ENCODE measurements around the gene SRF. TPM values are rescaled to one million over a fixed set of nuclear protein-coding genes. Genes with fewer than 3 reads are reported as not detected.
A peak's percentile ranks its signal among the peaks of the same experiment; 100 is the strongest.

SRF gene
- total and polyA plus RNA-seq, 4 donors, result 2.0 to 11.7 (median 7.1) TPM

- no peaks in the 10 kb centered on the region for H3K9me3 ChIP-seq (ENCODE audit: control insufficient read depth in 4 of 4, low read length in 3 of 4)
- 95% methylated on average over 11 of the region's 11 CpGs for WGBS
- H3K27ac ChIP-seq (ENCODE audit: low read depth in 1 of 2, low read length in 2 of 2), result peak overlapping the region; percentile 3 to 37
- TF ChIP-seq FOXA2 (IDR thresholded peaks at IDR 0.05) (no peak), RXRA (IDR thresholded peaks at IDR 0.05) (no peak), FOXA1 (IDR thresholded peaks at IDR 0.05) (no peak), HNF4G (IDR thresholded peaks at IDR 0.05) (no peak), HNF4A (conservative IDR thresholded peaks at IDR 0.05) (no peak), TAF1 (conservative IDR thresholded peaks at IDR 0.05) (no peak), GABPA (IDR thresholded peaks at IDR 0.05 in 1 of 2, conservative IDR thresholded peaks at IDR 0.05 in 1 of 2) (no peak), SP1 (IDR thresholded peaks at IDR 0.05) (no peak), NR2F2 (IDR thresholded peaks at IDR 0.05) (no peak)
- TF ChIP-seq, protein P1, sequence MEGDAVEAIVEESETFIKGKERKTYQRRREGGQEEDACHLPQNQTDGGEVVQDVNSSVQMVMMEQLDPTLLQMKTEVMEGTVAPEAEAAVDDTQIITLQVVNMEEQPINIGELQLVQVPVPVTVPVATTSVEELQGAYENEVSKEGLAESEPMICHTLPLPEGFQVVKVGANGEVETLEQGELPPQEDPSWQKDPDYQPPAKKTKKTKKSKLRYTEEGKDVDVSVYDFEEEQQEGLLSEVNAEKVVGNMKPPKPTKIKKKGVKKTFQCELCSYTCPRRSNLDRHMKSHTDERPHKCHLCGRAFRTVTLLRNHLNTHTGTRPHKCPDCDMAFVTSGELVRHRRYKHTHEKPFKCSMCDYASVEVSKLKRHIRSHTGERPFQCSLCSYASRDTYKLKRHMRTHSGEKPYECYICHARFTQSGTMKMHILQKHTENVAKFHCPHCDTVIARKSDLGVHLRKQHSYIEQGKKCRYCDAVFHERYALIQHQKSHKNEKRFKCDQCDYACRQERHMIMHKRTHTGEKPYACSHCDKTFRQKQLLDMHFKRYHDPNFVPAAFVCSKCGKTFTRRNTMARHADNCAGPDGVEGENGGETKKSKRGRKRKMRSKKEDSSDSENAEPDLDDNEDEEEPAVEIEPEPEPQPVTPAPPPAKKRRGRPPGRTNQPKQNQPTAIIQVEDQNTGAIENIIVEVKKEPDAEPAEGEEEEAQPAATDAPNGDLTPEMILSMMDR (IDR thresholded peaks at IDR 0.05; ENCODE audit: low read depth, low read length, missing input control), result no peak
- TF ChIP-seq, protein P2, sequence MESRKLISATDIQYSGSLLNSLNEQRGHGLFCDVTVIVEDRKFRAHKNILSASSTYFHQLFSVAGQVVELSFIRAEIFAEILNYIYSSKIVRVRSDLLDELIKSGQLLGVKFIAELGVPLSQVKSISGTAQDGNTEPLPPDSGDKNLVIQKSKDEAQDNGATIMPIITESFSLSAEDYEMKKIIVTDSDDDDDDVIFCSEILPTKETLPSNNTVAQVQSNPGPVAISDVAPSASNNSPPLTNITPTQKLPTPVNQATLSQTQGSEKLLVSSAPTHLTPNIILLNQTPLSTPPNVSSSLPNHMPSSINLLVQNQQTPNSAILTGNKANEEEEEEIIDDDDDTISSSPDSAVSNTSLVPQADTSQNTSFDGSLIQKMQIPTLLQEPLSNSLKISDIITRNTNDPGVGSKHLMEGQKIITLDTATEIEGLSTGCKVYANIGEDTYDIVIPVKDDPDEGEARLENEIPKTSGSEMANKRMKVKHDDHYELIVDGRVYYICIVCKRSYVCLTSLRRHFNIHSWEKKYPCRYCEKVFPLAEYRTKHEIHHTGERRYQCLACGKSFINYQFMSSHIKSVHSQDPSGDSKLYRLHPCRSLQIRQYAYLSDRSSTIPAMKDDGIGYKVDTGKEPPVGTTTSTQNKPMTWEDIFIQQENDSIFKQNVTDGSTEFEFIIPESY (IDR thresholded peaks at IDR 0.05), result no peak
- H3K4me3 ChIP-seq (ENCODE audit: low read depth in 1 of 3, low read length in 3 of 3), result no peak overlapping the region
- peaks cover 18 to 38% (median 34%) of the 10 kb centered on the region in 4 donors for H3K36me3 ChIP-seq (ENCODE audit: control insufficient read depth in 4 of 4, insufficient read depth in 3 of 4, low read depth in 1 of 4, low read length in 3 of 4)
- H3K9ac ChIP-seq (ENCODE audit: low read depth in 1 of 2, low read length in 2 of 2), result no peak overlapping the region
- H3K4me1 ChIP-seq (ENCODE audit: control insufficient read depth in 4 of 4, insufficient read depth in 4 of 4, low read length in 3 of 4), result peaks cover 3 to 26% (median 18%) of the 10 kb centered on the region in 4 donors
- no peak for DNase-seq (ENCODE audit: low spot score)
- H3K27me3 ChIP-seq (ENCODE audit: control insufficient read depth in 4 of 4, insufficient read depth in 4 of 4, low read length in 3 of 4), result no peaks in the 10 kb centered on the region
Observed at GRCh38 chr6:43175676-43176422, 4.8 kb downstream of the SRF start.

DNA sequence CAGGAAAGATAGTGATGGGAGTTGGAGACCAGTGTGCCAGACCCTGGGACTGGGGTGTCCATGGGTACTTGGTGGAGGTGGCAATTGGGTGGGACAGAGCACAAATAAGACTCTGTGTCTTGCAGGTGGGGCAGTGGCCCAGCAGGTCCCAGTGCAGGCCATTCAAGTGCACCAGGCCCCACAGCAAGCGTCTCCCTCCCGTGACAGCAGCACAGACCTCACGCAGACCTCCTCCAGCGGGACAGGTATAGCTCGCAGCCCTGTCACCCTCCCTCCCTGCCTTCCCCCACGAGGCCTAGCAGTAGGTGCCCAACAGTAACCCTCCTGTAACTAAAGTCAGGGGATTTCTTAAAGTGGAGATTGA, 5.3 kb downstream of the SRF start:
- H3K27me3 ChIP-seq (ENCODE audit: control insufficient read depth in 4 of 4, insufficient read depth in 4 of 4, low read length in 3 of 4), result no peaks in the 10 kb centered on the region
- DNase-seq (ENCODE audit: low spot score), result no peak
- no peak overlapping the region for H3K9ac ChIP-seq (ENCODE audit: low read depth in 1 of 2, low read length in 2 of 2)
- no peak overlapping the region for H3K4me3 ChIP-seq (ENCODE audit: low read depth in 1 of 3, low read length in 3 of 3)
- H3K9me3 ChIP-seq (ENCODE audit: control insufficient read depth in 4 of 4, low read length in 3 of 4), result no peaks in the 10 kb centered on the region
- H3K4me1 ChIP-seq (ENCODE audit: control insufficient read depth in 4 of 4, insufficient read depth in 4 of 4, low read length in 3 of 4), result peaks cover 3 to 27% (median 19%) of the 10 kb centered on the region in 4 donors
- 98% methylated on average over 6 of the region's 6 CpGs for WGBS
- TF ChIP-seq NR2F2 (IDR thresholded peaks at IDR 0.05), result no peak
- TF ChIP-seq FOXA1 (IDR thresholded peaks at IDR 0.05), result no peak
- no peak for TF ChIP-seq HNF4G (IDR thresholded peaks at IDR 0.05)
- no peak for TF ChIP-seq RAD21 (IDR thresholded peaks at IDR 0.05)
- TF ChIP-seq TAF1 (conservative IDR thresholded peaks at IDR 0.05), result no peak
- H3K27ac ChIP-seq (ENCODE audit: low read depth in 1 of 2, low read length in 2 of 2), result peak overlapping the region; percentile 3 to 37
- peaks cover 18 to 38% (median 34%) of the 10 kb centered on the region in 4 donors for H3K36me3 ChIP-seq (ENCODE audit: control insufficient read depth in 4 of 4, insufficient read depth in 3 of 4, low read depth in 1 of 4, low read length in 3 of 4)

GRCh38 chr6:43178150-43178549, 7.1 kb downstream of the SRF start:
- peaks cover 3 to 31% (median 25%) of the 10 kb centered on the region in 4 donors for H3K4me1 ChIP-seq (ENCODE audit: control insufficient read depth in 4 of 4, insufficient read depth in 4 of 4, low read length in 3 of 4)
- no peak for DNase-seq (ENCODE audit: low spot score)
- no peak overlapping the region for H3K9ac ChIP-seq (ENCODE audit: low read depth in 1 of 2, low read length in 2 of 2)
- H3K4me3 ChIP-seq (ENCODE audit: low read depth in 1 of 3, low read length in 3 of 3), result no peak overlapping the region
- H3K27me3 ChIP-seq (ENCODE audit: control insufficient read depth in 4 of 4, insufficient read depth in 4 of 4, low read length in 3 of 4), result no peaks in the 10 kb centered on the region
- H3K36me3 ChIP-seq (ENCODE audit: control insufficient read depth in 4 of 4, insufficient read depth in 3 of 4, low read depth in 1 of 4, low read length in 3 of 4), result peaks cover 18 to 38% (median 34%) of the 10 kb centered on the region in 4 donors
- H3K27ac ChIP-seq (ENCODE audit: low read depth in 1 of 2, low read length in 2 of 2), result no peak overlapping the region
- no peaks in the 10 kb centered on the region for H3K9me3 ChIP-seq (ENCODE audit: control insufficient read depth in 4 of 4, low read length in 3 of 4)
- 92% methylated on average over 12 of the region's 12 CpGs for WGBS
- TF ChIP-seq, protein P3, sequence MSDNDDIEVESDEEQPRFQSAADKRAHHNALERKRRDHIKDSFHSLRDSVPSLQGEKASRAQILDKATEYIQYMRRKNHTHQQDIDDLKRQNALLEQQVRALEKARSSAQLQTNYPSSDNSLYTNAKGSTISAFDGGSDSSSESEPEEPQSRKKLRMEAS (IDR thresholded peaks at IDR 0.05), result no peak
- TF ChIP-seq, protein P4, sequence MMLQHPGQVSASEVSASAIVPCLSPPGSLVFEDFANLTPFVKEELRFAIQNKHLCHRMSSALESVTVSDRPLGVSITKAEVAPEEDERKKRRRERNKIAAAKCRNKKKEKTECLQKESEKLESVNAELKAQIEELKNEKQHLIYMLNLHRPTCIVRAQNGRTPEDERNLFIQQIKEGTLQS (IDR thresholded peaks at IDR 0.05), result no peak
- TF ChIP-seq RAD21 (IDR thresholded peaks at IDR 0.05), result no peak
- TF ChIP-seq SP1 (IDR thresholded peaks at IDR 0.05), result no peak
- TF ChIP-seq, protein P2 (IDR thresholded peaks at IDR 0.05), result no peak
- no peak for TF ChIP-seq FOXA2 (IDR thresholded peaks at IDR 0.05)
- TF ChIP-seq GABPA (IDR thresholded peaks at IDR 0.05 in 1 of 2, conservative IDR thresholded peaks at IDR 0.05 in 1 of 2), result no peak
- no peak for TF ChIP-seq HNF4G (IDR thresholded peaks at IDR 0.05)
- TF ChIP-seq HNF4A (conservative IDR thresholded peaks at IDR 0.05), result no peak
- TF ChIP-seq EGR1 (IDR thresholded peaks at IDR 0.05; ENCODE audit: low read depth in 2 of 2), result no peak
- TF ChIP-seq TAF1 (conservative IDR thresholded peaks at IDR 0.05), result no peak
- TF ChIP-seq, protein P5, sequence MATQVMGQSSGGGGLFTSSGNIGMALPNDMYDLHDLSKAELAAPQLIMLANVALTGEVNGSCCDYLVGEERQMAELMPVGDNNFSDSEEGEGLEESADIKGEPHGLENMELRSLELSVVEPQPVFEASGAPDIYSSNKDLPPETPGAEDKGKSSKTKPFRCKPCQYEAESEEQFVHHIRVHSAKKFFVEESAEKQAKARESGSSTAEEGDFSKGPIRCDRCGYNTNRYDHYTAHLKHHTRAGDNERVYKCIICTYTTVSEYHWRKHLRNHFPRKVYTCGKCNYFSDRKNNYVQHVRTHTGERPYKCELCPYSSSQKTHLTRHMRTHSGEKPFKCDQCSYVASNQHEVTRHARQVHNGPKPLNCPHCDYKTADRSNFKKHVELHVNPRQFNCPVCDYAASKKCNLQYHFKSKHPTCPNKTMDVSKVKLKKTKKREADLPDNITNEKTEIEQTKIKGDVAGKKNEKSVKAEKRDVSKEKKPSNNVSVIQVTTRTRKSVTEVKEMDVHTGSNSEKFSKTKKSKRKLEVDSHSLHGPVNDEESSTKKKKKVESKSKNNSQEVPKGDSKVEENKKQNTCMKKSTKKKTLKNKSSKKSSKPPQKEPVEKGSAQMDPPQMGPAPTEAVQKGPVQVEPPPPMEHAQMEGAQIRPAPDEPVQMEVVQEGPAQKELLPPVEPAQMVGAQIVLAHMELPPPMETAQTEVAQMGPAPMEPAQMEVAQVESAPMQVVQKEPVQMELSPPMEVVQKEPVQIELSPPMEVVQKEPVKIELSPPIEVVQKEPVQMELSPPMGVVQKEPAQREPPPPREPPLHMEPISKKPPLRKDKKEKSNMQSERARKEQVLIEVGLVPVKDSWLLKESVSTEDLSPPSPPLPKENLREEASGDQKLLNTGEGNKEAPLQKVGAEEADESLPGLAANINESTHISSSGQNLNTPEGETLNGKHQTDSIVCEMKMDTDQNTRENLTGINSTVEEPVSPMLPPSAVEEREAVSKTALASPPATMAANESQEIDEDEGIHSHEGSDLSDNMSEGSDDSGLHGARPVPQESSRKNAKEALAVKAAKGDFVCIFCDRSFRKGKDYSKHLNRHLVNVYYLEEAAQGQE (IDR thresholded peaks at IDR 0.05), result no peak
- no peak for TF ChIP-seq NR2F2 (IDR thresholded peaks at IDR 0.05)

All from liver (tissue), 9 donors.